NCI-H146 treated with DMSO at 0.1 percent for 48 hours (cell line): ENCODE measurements around the gene TJP1.
"Not testable (repeated sequence)": the region's sequence is repeated elsewhere in the genome, so short reads cannot be mapped to it uniquely, and the experiment has no call there.

Source experiments
- DNase-seq: peaks from one replicate; lab custom pipeline; 2025; ENCODE audit not compliant: unreplicated experiment; lab: John Stamatoyannopoulos, UW

TJP1 gene

GRCh38 chr15:29800491-29801366, 21.5 kb downstream of the TJP1 start:
- DNase-seq: no peak

GRCh38 chr15:29799859-29800258, 22.4 kb downstream of the TJP1 start:
- no peak for DNase-seq

- DNase-seq: no peak
Measured at GRCh38 chr15:29795610-29796009, 26.7 kb downstream of the TJP1 start.

DNA sequence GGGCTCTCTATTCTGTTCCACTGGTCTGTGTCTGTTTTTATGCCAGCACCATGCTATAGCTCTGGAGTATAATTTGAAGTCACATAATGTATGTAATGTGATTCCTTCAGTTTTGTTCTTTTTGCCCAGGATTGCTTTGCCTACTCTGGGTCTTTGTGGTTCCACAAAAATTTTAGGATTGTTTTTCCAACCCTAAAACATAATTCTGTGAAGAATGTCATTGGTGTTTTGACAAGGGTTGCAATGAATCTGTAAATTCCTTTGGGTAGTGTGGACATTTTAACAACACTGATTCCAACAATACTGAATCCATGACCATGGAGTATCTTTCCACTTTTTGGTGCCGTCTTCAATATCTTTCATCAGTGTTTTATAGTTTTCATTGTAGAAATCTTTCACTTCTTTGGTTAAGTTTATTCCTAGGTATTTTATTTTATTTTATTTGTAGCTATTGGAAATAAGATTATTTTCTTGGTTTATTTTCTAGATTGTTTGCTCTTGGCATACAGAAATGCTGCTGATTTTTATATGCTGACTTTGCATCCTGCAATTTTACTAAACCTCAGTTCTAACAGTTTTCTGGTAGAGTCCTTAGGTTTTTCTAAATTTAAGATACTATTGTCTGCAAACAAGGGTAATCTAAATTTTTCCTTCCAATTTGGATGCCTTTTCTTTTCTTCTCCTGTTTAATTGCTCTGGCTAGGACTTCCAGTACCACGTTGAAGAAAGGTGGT, 29.7 kb downstream of the TJP1 start:
- no peak for DNase-seq

GRCh38 chr15:29790607-29791006, 31.7 kb downstream of the TJP1 start:
- no peak for DNase-seq

GRCh38 chr15:29789871-29790270, 32.4 kb downstream of the TJP1 start:
- no peak for DNase-seq

- DNase-seq: no peak
Measured at GRCh38 chr15:29788433-29789034, 33.7 kb downstream of the TJP1 start.

GRCh38 chr15:29787767-29788166, 34.5 kb downstream of the TJP1 start:
- DNase-seq: no peak

DNA sequence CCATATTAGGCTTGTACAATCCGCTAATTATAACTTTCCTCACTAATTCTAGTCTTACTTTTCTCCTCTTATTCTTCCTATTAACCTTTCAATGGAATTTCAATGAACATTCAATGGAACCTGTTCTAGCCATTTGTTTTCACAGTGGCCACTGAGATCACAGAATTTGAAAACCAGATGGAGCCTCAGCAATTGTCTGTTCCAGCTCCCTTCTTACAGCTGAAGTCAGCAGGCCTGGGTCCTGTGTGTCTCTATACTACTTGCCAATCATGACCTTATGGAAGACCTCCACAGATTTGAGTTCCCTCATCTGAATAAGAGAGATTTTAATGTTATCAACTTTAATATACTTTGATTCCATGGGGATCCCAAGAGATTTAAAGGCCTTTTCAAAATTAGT, 36.6 kb downstream of the TJP1 start:
- no peak for DNase-seq

- no peak for DNase-seq
Measured at GRCh38 chr15:29785136-29785535, 37.1 kb downstream of the TJP1 start.

DNA sequence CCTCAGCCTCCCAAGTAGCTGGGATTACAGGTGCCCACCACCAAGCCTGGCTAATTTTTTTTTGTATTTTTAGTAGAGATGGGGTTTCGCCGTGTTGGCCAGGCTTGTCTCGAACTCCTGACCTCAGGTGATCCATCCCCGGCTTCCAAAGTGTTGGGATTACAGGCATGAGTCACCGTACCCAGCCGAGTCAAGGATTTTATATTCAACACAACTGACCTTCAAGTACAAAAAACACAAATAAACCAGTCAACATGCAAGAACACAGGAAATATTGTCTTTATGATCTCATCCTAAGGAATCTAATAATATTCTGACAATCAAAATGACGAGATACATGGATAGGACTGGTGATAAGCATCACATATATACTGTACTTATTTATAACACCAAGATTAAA, 37.9 kb downstream of the TJP1 start:
- DNase-seq: no peak

- not testable (repeated sequence) for DNase-seq
Measured at GRCh38 chr15:29782816-29783215, 39.5 kb downstream of the TJP1 start.

GRCh38 chr15:29778382-29778781, 43.9 kb downstream of the TJP1 start:
- DNase-seq: no peak

DNA sequence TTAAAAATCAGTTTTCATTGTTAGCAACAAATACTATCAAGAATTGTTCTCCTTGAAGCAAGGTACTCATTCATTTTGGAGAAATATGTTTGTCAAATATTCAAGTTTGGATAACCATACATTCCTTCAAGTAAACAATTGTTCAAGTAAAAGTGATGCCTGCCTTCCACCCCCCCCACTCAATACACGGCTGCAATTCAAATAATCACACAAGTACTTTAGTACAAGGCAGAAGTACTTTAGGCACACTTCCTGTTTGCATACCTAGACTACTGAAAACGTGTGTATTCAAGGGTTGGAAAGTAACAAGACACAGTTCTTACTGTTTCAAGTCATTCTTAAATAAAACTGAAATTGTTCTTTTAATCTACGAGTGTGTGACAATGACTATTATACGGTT, 45.4 kb downstream of the TJP1 start:
- DNase-seq: no peak

GRCh38 chr15:29774900-29775299, 47.4 kb downstream of the TJP1 start:
- DNase-seq: no peak

DNA sequence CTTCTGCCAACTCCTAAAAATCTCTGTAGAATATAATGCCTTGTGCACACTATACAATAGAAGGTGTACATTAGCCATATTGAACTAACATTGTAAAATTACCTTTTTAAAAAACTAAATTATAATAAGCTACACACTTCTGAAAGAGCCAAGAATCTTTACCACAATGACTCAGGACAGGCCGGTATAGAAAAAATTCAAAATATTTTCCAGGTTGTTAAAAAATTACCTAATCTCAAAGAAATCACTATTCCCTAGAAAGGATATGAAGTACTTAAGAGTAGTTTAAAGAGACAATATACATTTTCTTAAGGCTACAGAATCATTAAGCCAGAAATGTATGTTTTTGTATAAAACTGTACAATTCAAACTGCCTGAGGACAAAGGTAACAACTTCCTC, 48.5 kb downstream of the TJP1 start:
- no peak for DNase-seq

DNA sequence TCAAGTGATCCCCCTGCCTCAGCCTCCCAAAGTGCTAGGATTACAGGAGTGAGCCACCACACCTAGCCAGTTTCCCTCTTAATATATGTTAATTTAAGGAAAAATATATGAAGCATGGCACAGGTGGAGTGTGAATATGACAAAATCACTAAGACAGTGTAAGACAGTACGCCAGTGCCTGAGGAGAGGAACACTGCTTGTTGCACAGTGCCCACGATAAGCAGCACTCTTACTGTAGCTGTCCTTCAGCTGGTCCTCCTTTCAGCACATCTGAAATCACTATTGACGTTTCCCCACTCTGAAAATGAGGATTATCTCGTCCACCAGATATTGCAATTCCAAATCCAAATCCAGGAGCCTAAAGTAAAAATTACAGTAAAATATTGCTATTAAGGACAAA, 49.3 kb downstream of the TJP1 start:
- DNase-seq: no peak

GRCh38 chr15:29770796-29771195, 51.5 kb downstream of the TJP1 start:
- no peak for DNase-seq

DNA sequence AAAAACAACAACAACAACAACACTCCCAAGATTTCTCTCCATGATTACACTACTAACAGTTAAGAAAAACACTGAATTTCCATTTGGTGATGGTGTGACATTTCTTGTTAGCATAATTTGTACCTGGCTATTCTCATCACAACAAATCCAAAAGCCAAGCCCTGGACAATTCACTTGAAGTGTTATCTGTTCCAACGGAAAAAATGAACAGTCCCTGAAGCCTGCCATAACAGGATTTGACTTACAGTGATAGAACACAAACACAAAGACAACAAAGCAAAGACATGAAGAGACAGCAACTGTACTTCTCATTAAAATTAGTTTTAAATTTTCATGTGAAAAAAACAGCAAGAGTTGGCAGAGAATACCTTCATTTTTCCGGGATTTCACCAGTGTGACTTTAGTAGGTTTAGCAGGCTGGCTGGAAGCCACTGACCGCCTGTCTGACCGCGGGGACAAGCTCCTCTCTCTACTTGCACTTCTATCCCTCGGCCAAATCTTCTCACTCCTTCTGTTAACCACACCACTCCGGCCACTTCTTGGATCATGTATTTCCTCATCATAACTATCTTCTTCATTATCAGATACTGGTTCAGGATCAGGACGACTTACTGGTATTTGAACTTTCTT, 56.3 kb downstream of the TJP1 start:
- no peak for DNase-seq

DNA sequence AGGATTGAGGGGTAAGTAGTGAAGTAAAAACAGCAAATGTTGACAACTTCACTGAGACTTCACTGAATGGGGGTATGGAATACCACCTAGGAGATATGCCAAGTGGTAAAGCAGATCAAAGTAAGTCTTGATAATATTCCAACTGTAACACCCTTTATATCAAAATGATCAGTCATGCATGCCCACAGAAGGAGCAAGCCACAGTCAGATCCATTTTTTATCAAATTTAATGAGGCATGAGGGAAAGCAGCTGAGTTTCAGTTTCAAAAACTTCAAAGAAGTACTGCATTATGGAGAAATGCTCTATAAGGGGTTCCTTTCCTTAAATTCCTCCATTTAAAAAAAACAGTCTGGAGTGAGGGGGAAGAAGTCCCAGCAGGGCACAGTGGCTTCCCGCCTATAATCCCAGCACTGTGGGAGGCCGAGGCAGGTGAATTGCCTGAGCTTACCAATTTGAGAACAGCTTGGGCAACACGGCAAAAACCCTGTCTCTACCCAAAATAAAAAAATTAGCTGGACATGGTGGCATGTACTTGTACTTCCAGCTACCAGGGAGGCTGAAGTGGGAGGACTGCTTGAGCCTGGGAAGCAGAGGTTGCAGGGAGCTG, 56.9 kb downstream of the TJP1 start:
- no peak for DNase-seq

DNA sequence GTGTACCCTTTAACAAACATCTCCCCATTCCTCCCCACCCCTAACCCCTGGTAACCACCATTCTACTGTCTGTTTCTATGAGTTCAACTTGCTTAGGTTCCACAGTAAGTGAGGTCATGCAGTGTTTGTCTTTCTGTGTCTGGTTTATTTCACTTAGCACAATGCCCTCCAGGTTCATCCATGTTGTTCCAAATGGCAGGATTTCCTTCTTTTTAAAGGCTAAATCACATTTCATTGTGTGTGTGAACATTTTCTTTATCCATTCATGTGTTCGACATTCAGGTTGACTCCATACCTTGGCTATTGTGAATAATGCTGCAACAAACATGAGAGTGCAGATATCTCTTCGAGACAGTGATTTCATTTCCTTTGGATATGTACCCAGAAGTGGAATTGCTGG, 62.7 kb downstream of the TJP1 start:
- DNase-seq: no peak
